Nephron progenitor cell (in vitro differentiated cells): Measurements from ENCODE around the gene ZMIZ2.
"Not testable (repeated sequence)": the region's sequence is repeated elsewhere in the genome, so short reads cannot be mapped to it uniquely, and the experiment has no call there.

Source experiments
- DNase-seq: peaks from one replicate; pipeline ENCODE4 v3.0.0; 2021
- H3K27ac Mint-ChIP-seq: 2 replicates; pipeline ENCODE4 v1.8.0; 2021; ENCODE audit warnings: mild to moderate bottlenecking, moderate library complexity, mixed read lengths
- H3K27me3 Mint-ChIP-seq: 2 replicates; pipeline ENCODE4 v1.8.0; 2021; ENCODE audit warnings: mild to moderate bottlenecking, low read depth, mixed read lengths; ENCODE audit not compliant: poor library complexity
- H3K36me3 Mint-ChIP-seq: 2 replicates; pipeline ENCODE4 v1.8.0; 2021; ENCODE audit warnings: low read depth, mixed read lengths
- H3K4me1 Mint-ChIP-seq: 2 replicates; pipeline ENCODE4 v1.8.0; 2021; ENCODE audit warnings: mixed read lengths
- H3K4me3 Mint-ChIP-seq: 2 replicates; pipeline ENCODE4 v1.8.0; 2021; ENCODE audit warnings: mild to moderate bottlenecking, moderate library complexity, mixed read lengths
- H3K9me3 Mint-ChIP-seq: 2 replicates; pipeline ENCODE4 v1.8.0; 2021; ENCODE audit warnings: mild to moderate bottlenecking, moderate library complexity, mixed read lengths
- CTCF ChIP-seq: fragments of 200-600 bp; sonication (generic); IDR thresholded peaks from 2 replicates; pipeline ENCODE4 v1.5.0; 2021; ENCODE audit warnings: antibody characterized with exemption

The ZMIZ2 gene

GRCh38 chr7:44797329-44798258 is 48.9 kb downstream of the ZMIZ2 start:
- Mint-ChIP-seq H3K36me3 (peaks cover 47% of the 10 kb centered on the region), H3K4me3 (peak overlapping the region; percentile 99), H3K4me1 (peaks cover 23% of the 10 kb centered on the region), H3K27me3 (no peaks in the 10 kb centered on the region), H3K9me3 (no peaks in the 10 kb centered on the region), H3K27ac (peak overlapping the region; percentile 93)
- peak; percentile 32 for TF ChIP-seq CTCF
- peak; percentile 74 for DNase-seq

GRCh38 chr7:44798649-44799305 is 50.1 kb downstream of the ZMIZ2 start:
- no peak for DNase-seq
- no peak for TF ChIP-seq CTCF

GRCh38 chr7:44799939-44800338 is 51.3 kb downstream of the ZMIZ2 start:
- Mint-ChIP-seq H3K27ac (peak overlapping the region; percentile 88), H3K9me3 (no peaks in the 10 kb centered on the region), H3K4me1 (peaks cover 23% of the 10 kb centered on the region), H3K36me3 (peaks cover 53% of the 10 kb centered on the region), H3K4me3 (peak overlapping the region; percentile 12), H3K27me3 (no peaks in the 10 kb centered on the region)
- DNase-seq, result no peak
- TF ChIP-seq CTCF, result no peak

More at GRCh38 chr7:44798649-44799305, 50.1 kb downstream of the ZMIZ2 start:
- Mint-ChIP-seq H3K36me3 (peaks cover 53% of the 10 kb centered on the region), H3K27me3 (no peaks in the 10 kb centered on the region), H3K4me1 (peaks cover 23% of the 10 kb centered on the region), H3K9me3 (no peaks in the 10 kb centered on the region), H3K4me3 (peak overlapping the region; percentile 99), H3K27ac (no peak overlapping the region)

- Mint-ChIP-seq H3K9me3 (no peaks in the 10 kb centered on the region), H3K27me3 (no peaks in the 10 kb centered on the region), H3K4me3 (no peak overlapping the region), H3K4me1 (peaks cover 23% of the 10 kb centered on the region), H3K36me3 (peaks cover 53% of the 10 kb centered on the region), H3K27ac (peak overlapping the region; percentile 93)
- no peak for DNase-seq
- no peak for TF ChIP-seq CTCF
These were observed 53.2 kb downstream of the ZMIZ2 start for GRCh38 chr7:44801890-44802289.

GRCh38 chr7:44802418-44803025 is 53.9 kb downstream of the ZMIZ2 start:
- peaks cover 20% of the 10 kb centered on the region for H3K4me1 Mint-ChIP-seq
- H3K4me3 Mint-ChIP-seq, result no peak overlapping the region
- TF ChIP-seq CTCF, result no peak
- H3K27me3 Mint-ChIP-seq, result no peaks in the 10 kb centered on the region
- no peaks in the 10 kb centered on the region for H3K9me3 Mint-ChIP-seq
- peaks cover 51% of the 10 kb centered on the region for H3K36me3 Mint-ChIP-seq
- no peak for DNase-seq
- H3K27ac Mint-ChIP-seq, result peak overlapping the region; percentile 92

- Mint-ChIP-seq H3K36me3 (peaks cover 40% of the 10 kb centered on the region), H3K27ac (peak overlapping the region; percentile 80)
- H3K4me1 Mint-ChIP-seq, DNase-seq, H3K9me3 Mint-ChIP-seq, H3K4me3 Mint-ChIP-seq, H3K27me3 Mint-ChIP-seq: not testable (repeated sequence)
These were observed 55.3 kb downstream of the ZMIZ2 start for GRCh38 chr7:44803828-44804519.
